Astrocyte (in vitro differentiated cells and primary cell): ENCODE data around the gene OR51D1.

Experiments
- EZH2 ChIP-seq: IDR thresholded peaks from 2 replicates; pipeline ENCODE4 v1.6.1; 2012; ENCODE audit warnings: mild to moderate bottlenecking, low read length, inconsistent platforms; ENCODE audit not compliant: insufficient read depth
- TF ChIP-seq, protein P1 (sequence below): IDR thresholded peaks from 2 replicates; pipeline ENCODE4 v1.5.1; 2011; ENCODE audit warnings: low read depth, mild to moderate bottlenecking, inconsistent platforms, low read length, moderate library complexity; ENCODE audit not compliant: insufficient read depth

DNA sequence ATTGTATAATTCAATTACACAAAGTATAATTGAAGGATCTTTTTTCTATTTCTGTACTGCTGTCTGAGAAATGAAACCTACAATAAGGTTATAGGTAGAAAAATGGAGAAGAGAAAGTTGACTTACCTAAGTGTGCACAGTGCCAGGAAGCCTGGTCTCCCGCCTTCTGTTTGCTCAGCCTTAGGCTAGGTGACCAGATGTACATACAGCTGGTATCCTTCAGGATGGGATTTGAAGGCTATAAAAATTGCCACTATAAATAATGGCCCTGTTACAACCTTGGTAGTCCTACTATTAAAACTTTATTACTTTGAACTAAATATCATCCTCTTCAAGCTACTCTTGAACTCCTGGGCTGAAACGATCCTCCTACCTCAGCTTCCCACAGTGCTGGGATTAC, 40.7 kb downstream of the OR51D1 start:
- TF ChIP-seq, protein P1, sequence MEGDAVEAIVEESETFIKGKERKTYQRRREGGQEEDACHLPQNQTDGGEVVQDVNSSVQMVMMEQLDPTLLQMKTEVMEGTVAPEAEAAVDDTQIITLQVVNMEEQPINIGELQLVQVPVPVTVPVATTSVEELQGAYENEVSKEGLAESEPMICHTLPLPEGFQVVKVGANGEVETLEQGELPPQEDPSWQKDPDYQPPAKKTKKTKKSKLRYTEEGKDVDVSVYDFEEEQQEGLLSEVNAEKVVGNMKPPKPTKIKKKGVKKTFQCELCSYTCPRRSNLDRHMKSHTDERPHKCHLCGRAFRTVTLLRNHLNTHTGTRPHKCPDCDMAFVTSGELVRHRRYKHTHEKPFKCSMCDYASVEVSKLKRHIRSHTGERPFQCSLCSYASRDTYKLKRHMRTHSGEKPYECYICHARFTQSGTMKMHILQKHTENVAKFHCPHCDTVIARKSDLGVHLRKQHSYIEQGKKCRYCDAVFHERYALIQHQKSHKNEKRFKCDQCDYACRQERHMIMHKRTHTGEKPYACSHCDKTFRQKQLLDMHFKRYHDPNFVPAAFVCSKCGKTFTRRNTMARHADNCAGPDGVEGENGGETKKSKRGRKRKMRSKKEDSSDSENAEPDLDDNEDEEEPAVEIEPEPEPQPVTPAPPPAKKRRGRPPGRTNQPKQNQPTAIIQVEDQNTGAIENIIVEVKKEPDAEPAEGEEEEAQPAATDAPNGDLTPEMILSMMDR: no peak
- TF ChIP-seq EZH2: no peak
